ENCODE results near the gene C15orf61.
A peak's percentile ranks its signal among the peaks of the same experiment; 100 is the strongest.

Gene C15orf61

DNA sequence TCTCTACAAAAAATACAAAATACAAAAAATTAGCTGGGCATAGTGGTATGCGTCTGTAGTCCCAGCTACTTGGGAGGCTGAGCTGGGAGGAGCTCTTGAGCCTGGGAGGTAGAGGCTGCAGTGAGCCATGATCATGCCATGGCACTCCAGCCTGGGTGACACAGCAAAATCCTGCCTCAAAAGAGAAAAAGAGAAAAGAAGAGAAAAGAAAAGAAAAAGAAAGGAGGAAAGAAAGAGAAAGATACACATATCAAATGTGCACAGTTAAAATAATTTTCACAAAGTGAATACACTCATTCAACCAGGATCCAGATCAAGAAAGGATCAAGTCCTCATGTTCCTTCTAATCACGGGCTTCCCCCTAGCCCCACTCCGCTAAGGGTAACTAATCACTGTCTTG, 5.8 kb upstream of the C15orf61 start:
- DNase-seq: no peak

- DNase-seq: no peak
Measured at GRCh38 chr15:67515557-67515956, 5.4 kb upstream of the C15orf61 start.

DNA sequence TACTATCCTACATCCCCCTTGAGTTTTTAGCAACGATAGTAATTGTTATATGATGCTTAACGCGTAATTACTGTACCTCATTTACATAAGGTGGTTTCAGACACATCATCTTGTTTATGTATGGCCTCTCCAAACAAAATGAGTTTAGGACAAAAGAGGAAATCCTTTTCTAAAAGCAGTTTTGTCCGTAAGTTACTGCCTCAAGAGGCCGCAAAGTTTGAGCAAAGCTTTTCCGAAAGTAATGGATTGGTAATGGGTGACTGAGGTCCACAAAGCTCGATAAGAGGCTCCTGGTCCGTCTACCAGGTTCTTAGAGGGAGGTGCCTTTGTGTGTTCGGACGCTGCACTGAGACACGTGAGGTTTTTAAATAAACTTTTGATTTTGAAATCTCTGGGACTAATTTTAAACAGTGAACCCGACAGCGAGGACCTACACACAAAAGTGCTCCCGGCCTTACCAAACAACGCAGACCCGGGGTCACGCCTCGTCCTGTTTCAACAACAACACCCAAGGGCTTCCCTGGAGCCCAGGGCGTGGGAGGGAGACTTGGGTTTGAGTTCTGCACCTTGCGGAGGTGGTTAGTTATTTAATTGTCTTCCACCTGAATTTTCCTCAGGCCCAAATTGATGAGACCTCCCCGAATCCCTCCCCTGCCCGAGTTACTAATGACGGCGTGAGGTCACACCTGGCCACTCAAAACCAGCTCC, 456 bp upstream of the C15orf61 start:
- no peak for DNase-seq

DNA sequence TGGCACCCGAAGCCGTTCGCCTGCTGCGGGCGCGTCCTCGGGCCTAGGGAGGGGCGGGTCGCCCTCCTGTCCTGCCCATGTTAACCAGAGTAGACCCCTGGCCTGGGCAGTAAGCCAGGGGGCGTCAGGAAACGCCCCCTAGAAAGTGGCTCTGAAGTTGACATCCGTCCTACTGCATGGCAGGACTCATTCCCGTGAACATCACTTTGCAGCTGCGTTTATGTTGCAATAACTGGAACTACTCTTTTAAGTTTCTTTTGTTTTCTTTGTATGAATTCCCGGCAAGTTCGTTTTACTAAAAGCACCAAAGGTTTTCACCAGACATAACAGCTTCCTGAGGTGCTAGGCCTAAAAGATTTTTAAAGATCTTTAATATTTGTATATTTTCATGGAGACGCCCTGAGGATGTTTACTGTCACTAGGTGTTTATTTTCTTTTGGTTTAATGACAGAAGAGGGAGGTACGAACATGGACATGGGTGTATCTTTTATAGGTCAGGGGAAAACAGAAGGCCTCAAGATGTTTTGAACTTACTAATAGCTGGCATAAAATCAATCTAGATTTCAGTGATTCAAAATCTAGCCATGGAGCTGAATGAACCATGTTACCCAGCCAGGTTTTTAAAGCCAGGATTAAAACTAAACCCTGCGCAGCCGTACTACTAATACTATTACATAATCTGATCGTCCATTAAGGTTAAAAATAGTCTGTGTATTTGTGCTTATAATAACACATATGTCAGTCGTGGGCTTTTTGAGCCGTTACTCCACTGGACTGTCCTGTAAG, 1.0 kb downstream of the C15orf61 start:
- DNase-seq: no peak

DNA sequence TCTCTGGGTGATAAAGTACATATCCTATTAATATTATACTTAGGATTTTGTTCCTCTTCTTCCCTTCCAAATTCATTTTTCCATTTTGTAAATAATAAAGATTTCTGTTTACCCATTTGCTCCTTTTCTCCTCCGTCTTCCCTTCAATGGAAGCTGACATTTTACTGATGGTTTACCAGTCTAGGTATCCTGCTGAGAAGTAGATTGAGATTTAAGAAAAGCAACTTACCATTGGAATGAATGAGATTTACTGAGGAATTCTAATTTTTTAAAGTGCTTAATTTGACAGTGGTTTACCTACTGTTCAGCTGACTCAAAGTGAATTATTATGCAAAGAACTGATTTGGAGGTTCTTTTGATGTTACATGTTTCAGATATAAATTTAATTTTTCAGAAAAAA, 2.4 kb downstream of the C15orf61 start:
- no peak for DNase-seq

- no peak for DNase-seq
Measured at GRCh38 chr15:67524235-67524634, 3.3 kb downstream of the C15orf61 start.

- no peak for DNase-seq
Measured at GRCh38 chr15:67528513-67528912, 7.6 kb downstream of the C15orf61 start.

DNA sequence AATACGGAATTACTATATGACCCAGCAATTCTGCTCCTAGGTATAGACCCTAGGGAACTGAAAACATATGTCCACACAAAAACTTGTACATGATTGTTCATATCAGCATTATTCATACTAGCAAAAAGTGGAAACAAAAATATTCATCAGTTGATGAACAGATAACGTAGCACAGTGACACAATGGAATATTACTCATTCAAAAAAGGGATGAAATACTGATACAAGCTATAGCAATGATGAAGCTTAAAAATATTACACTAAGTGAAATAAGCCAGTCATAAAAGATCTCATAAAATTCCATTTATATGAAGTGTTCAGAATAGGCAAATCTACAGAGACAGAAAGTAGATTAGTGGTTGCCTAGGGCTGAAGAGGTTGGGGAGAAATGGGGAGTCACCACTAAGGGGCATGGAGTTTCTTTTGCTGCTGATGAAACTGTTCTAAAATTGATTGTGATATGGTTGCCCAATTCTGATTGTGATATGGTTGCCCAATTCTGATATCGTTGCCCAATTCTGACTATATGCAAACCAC, 10.5 kb downstream of the C15orf61 start:
- no peak for DNase-seq

DNA sequence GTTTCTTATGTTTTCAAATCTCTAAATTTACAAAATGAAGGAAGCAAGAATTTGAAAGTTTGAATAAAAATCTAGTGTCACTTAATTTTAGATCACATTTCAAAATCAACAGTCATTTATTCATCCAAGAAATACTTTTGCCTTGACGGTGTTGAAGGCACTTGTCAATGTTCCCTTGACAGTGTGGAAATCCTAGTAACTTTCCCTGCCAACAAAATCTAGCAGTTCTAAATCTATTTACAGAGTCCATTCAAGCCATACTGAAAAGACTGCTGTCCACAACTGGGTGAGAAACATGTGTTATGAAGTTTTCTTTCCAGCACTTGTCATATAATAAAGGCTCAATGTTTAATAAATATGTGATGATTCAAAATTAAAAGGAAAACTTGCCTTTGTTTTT, 12.9 kb downstream of the C15orf61 start:
- no peak for DNase-seq

GRCh38 chr15:67534360-67534759, 13.4 kb downstream of the C15orf61 start:
- DNase-seq: no peak

DNA sequence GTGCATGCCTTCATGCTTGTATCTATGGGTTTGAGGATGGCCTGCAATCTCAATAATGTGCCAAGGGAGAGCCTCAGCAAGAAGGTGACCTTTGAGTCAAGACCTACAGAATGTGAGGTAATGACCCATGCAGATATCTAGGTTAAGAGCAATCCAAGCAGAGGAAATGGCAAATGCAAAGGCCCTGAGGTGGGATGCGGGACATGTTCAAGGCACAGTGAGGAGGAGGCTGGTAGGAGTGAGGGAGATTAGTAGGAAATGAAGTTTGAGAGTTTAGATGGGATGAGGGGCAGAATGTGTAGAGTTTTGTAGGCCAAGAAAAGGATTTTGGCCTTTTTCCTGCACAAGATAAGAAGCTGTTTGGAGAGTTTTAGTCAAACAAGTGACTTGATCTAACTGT, 16.8 kb downstream of the C15orf61 start:
- no peak for DNase-seq

DNA sequence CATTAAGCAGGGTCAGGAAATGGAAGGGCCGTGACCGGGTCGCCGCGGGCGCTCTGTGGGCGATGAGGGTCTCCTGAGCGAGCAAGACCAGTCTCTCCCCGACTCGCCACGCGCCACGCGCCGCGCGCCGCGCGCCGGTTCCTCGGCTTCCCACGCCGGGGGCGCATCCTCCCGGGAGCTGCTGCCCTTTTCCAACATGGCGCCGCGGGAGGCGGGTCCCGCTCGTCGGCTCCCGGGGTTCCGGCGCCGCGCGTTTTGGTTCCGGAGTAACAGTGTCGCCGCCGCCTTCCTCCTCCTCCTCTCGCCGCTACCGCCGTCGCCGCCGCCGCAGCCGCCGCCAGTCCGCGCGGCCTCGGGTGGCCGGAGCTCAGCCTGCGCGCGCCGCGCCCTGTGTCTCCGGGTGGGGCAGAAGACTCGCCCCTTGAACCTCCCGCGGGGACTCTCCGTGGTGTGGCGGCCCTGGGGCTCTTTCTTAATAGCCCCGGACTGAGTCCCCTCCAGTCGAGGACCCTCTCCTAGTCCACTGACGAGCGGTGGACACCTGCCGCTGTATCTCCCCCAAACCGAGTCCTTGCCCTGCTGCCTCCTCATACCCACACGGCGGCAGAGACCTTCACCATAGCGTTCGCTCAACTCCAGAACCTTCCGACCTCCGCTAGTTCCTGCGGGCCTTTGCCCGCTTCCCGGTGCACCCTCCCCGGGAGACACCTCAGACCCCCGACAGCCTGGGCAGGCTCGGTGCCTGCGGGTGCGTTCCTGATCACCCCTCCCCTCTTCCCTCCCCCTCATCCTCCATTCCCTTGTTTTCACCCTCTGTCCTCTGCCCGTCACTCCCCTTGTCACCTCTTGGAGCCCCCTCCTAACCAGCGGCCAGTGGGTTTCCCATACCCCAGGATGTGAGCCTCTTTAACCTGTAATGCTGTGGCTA, 21.8 kb downstream of the C15orf61 start, which contains the start of gene MAP2K5:
MAP2K5 (plus strand) TSS at position 284 of the 928 bp plus-strand sequence; CDS start at position 917, 633 bp downstream.
- DNase-seq: peak; percentile 87

GRCh38 chr15:67543348-67543718, 22.4 kb downstream of the C15orf61 start:
- no peak for DNase-seq

DNA sequence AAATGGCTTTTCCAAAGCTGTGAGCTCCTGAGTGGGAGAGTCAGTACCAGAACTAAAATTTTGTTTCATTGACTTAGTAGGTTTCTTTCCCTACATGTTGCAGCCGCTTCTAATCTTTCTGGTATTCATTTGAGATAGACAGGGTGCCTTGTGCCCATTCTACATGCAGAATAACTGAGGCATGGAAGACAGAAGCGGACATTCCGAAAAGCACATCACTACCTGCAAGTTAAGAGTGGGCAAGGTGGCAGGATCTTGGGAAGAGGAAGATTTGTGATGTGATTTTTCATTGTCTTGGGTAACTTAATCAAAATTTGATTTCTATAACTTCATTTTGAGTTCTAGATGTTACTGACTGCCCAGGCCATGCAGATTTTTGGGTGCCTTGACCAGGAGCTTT, 23.5 kb downstream of the C15orf61 start:
- DNase-seq: no peak

GRCh38 chr15:67545864-67546263, 24.9 kb downstream of the C15orf61 start:
- no peak for DNase-seq

GRCh38 chr15:67547064-67547463, 26.1 kb downstream of the C15orf61 start:
- no peak for DNase-seq

- DNase-seq: no peak
Measured at GRCh38 chr15:67547836-67548235, 26.9 kb downstream of the C15orf61 start.

DNA sequence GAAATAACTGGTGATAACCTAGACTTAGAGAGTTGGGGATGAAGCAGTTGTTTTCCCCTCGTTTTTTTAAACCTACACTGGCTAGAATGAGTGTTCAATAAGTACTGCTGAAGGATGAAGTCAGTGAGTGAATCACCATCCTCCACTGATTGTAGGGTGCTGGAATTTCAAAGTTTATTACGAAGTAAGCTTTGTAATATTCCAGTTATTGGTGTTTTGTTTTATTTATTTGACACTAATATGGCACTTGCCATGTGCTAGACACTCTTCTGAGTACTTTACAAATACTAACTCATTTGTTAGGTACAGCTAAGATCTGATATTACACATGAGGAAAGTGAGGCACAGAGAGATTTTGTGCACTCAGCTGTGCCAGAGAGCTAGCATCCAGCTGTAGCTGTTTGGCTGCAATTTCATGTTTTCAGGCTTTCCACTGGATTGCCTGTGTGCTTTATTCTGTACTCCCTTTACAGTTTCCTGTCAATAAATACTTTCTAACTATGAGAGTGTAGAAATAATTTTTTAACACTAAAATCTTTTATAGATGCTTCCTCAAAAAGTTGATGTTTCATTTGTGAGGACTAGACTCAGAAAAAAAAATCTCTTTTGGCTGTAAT, 27.4 kb downstream of the C15orf61 start:
- no peak for DNase-seq

DNA sequence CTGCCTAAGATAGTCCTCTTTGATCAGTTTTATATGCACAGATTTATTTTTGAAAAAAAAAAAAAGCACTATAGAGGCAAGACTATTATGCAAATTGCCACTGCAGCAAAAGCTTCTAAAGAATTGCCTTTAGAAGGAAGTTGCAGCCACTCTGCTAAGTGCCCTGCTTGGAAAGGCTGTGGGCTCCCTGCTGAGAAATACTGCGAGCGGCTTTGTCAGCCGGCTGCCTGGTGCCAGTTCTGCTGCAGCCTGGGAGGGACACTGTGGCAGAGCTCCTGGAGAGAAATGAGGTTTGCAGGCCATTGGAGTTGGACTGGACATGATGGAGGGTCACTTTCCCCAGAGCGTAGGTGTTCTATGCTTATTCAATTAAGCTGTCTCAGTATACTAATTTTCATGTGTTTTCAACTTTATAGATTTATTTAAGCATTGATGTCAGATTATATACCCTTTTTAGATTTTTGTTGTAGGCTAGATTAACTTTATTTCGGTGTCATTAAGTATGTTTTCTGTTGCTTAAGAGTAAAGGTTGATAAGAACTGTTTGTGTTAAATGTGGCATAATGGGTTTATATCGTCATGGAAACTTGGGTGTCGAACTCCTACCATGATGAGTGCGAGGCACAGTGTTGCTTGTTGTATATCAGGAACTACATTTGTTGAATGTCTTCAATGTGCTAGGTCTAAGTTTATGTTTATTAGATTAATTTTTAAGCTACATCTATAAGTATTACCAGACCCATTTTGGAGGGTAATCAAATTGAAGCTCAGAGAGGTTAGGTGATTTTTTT, 28.1 kb downstream of the C15orf61 start:
- DNase-seq: peak; percentile 13

DNA sequence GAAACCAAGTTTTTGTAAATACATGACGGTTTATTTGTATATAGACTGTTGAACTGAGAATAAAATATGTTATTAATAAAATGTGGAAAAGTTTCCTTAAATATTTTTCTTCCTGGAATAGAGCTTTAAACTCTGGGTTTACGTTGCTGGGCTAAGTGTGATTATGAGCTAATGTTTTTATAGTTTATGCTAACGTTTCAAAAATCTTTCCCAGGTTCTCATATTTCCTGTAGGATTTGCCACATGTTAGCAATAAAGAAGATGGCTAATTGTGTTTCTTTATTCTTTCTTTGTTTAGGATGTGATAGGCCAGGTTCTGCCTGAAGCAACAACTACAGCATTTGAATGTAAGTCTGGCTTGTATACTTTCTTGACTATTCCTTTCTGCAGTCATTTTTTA, 28.8 kb downstream of the C15orf61 start:
- DNase-seq: no peak

DNA sequence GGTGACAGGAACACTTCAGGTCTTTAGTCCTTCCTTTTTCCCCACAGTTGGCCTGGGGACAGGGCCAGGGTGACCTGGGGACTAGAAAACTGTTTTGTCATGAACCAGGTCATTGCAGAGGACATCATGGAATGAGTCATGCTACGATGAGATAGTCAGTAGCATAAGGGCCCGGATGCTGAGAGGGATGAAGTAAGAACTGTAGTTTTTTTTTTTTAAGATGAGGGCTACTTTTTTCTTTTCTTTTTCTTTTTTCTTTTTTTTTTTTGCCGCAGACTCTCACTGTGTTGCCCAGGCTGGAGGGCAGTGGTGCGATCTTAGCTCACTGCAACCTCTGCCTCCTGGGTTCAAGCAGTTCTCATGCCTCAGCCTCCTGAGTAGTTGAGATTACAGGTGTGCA, 29.6 kb downstream of the C15orf61 start:
- no peak for DNase-seq
